GM12878 (cell line): Measurements from ENCODE around the gene SNAPC4. TPM values are rescaled to one million over a fixed set of nuclear protein-coding genes. Genes with fewer than 3 reads are reported as not detected.

Source experiments
- ATAC-seq: fragments of 200-7000 bp; cut with Tn5 transposase; 3 replicates; pipeline ENCODE4 v1.9.1; 2020; ENCODE audit warnings: mild to moderate bottlenecking, moderate library complexity
- BruUV-seq: library from RNA; stranded (reverse); fragments of 400-500 nt; replicated peaks from 2 replicates; lab custom pipeline; 2021; lab: Mats Ljungman, UMichigan
- CTCF ChIA-PET: fragments of 300-600 bp; sonication (Branson Sonifier 250); formaldehyde crosslinking; extraction: SDS; loops from one replicate; lab custom pipeline; 2021; ENCODE audit warnings: inconsistent platforms; lab: Yijun Ruan, JAX
- POLR2A ChIA-PET: fragments of 350-600 bp; formaldehyde crosslinking; extraction: SDS; loops from one replicate; lab custom pipeline; 2021; ENCODE audit warnings: inconsistent platforms; lab: Charles Lee
- RAD21 ChIA-PET: fragments of 300-600 bp; sonication (Branson Sonifier 250); formaldehyde crosslinking; loops from one replicate; lab custom pipeline; 2023; ENCODE audit warnings: antibody characterized with exemption; ENCODE audit not compliant: unreplicated experiment; lab: Charles Lee
- SMC1A ChIA-PET: fragments of 300-600 bp; sonication (Branson Sonifier 250); formaldehyde crosslinking; loops from one replicate; lab custom pipeline; 2023; ENCODE audit not compliant: unreplicated experiment, uncharacterized antibody; lab: Charles Lee
- DNase-seq: peaks from one replicate; pipeline ENCODE4 v3.0.0-alpha.2; 2011; ENCODE audit warnings: low read depth, low spot score
- FAIRE-seq: peaks from 3 replicates; lab custom pipeline; 2011; peaks lifted over from hg19 to GRCh38; lab: Jason Lieb, UNC
- H2AFZ ChIP-seq: 2 replicates; pipeline ENCODE4 v1.6.0; 2011; ENCODE audit warnings: low read depth, low read length, control low read depth; ENCODE audit not compliant: control insufficient read depth
- H3K27ac ChIP-seq: 2 replicates; pipeline ENCODE4 v1.5.1; 2011; ENCODE audit warnings: control low read depth; ENCODE audit not compliant: control insufficient read depth, insufficient read depth
- H3K27me3 ChIP-seq, 2 experiments: replicated peaks in 1 of 2; 2 replicates each; pipeline versions ENCODE4 v1.6.0 to v1.6.1; 2011; ENCODE audit warnings: low read length in 1 of 2; ENCODE audit not compliant: control insufficient read depth in 2 of 2, insufficient read depth in 2 of 2
- H3K36me3 ChIP-seq, 2 experiments: 2 replicates each; pipeline ENCODE4 v1.5.1; 2011; ENCODE audit warnings: low read length in 1 of 2; ENCODE audit not compliant: control insufficient read depth in 2 of 2, insufficient read depth in 2 of 2
- H3K4me1 ChIP-seq: 2 replicates; pipeline ENCODE4 v1.6.1; 2011; ENCODE audit warnings: mild to moderate bottlenecking, low read length, moderate library complexity, mixed read lengths; ENCODE audit not compliant: control insufficient read depth, insufficient read depth
- H3K4me2 ChIP-seq: 2 replicates; pipeline ENCODE4 v1.6.0; 2011; ENCODE audit warnings: control low read depth; ENCODE audit not compliant: control insufficient read depth, insufficient read depth
- H3K4me3 ChIP-seq: fragments of 200-600 bp; sonication (generic); 2 replicates; pipeline ENCODE4 v1.5.1; 2016
- H3K79me2 ChIP-seq: 2 replicates; pipeline ENCODE4 v1.6.0; 2011; ENCODE audit warnings: low read length; ENCODE audit not compliant: control insufficient read depth, insufficient read depth
- H3K9ac ChIP-seq: 2 replicates; pipeline ENCODE4 v1.8.0; 2011; ENCODE audit warnings: low read length, control low read depth, mixed read lengths; ENCODE audit not compliant: control insufficient read depth, insufficient read depth
- H3K9me3 ChIP-seq: replicated peaks from 3 replicates; pipeline ENCODE4 v1.5.1; 2011; ENCODE audit warnings: mild to moderate bottlenecking, low read length; ENCODE audit not compliant: control insufficient read depth, insufficient read depth
- H4K20me1 ChIP-seq: 2 replicates; pipeline ENCODE4 v1.6.0; 2011; ENCODE audit not compliant: control insufficient read depth, insufficient read depth
- ATF2 ChIP-seq: IDR thresholded peaks from 2 replicates; pipeline ENCODE4 v1.6.1; 2012; ENCODE audit warnings: low read length, inconsistent platforms
- ATF7 ChIP-seq: fragments of 450-650 bp; IDR thresholded peaks from 2 replicates; pipeline ENCODE4 v1.6.1; 2016; ENCODE audit warnings: low read depth, mild to moderate bottlenecking
- EZH2 ChIP-seq: IDR thresholded peaks from 2 replicates; pipeline ENCODE4 v1.6.1; 2012; ENCODE audit warnings: low read depth, mild to moderate bottlenecking, control low read depth, inconsistent platforms, low read length, borderline replicate concordance; ENCODE audit not compliant: control insufficient read depth
- GATAD2B ChIP-seq: fragments of 450-650 bp; conservative IDR thresholded peaks from 2 replicates; pipeline ENCODE4 v1.6.1; 2017; ENCODE audit warnings: low read depth, mild to moderate bottlenecking, moderate library complexity
- MTA3 ChIP-seq: IDR thresholded peaks from 2 replicates; pipeline ENCODE4 v1.6.1; 2012; ENCODE audit warnings: low read length, inconsistent platforms, borderline replicate concordance
- NBN ChIP-seq: fragments of 450-650 bp; IDR thresholded peaks from 2 replicates; pipeline ENCODE4 v1.6.1; 2016
- NR2C1 ChIP-seq: fragments of 450-650 bp; IDR thresholded peaks from 2 replicates; pipeline ENCODE4 v1.6.1; 2017; ENCODE audit warnings: antibody characterized with exemption, mild to moderate bottlenecking, moderate library complexity
- POLR2A ChIP-seq: IDR thresholded peaks from 2 replicates; pipeline ENCODE4 v1.6.1; 2011; ENCODE audit warnings: low read depth, mild to moderate bottlenecking, low read length
- SKIL ChIP-seq: fragments of 450-650 bp; IDR thresholded peaks from 2 replicates; pipeline ENCODE4 v1.6.1; 2017; ENCODE audit warnings: mild to moderate bottlenecking, low read depth, inconsistent platforms; ENCODE audit not compliant: poor library complexity, severe bottlenecking
- TARDBP ChIP-seq: IDR thresholded peaks from 2 replicates; pipeline ENCODE4 v1.6.1; 2016; ENCODE audit warnings: borderline replicate concordance
- USF1 ChIP-seq: IDR thresholded peaks from 2 replicates; pipeline ENCODE4 v1.6.1; 2011; ENCODE audit warnings: borderline replicate concordance, low read depth, mild to moderate bottlenecking, moderate library complexity, mixed read lengths, low read length; ENCODE audit not compliant: insufficient read depth; ENCODE audit errors: extremely low read length
- ZNF24 ChIP-seq: fragments of 450-650 bp; IDR thresholded peaks from 2 replicates; pipeline ENCODE4 v1.6.1; 2017; ENCODE audit warnings: antibody characterized with exemption, mild to moderate bottlenecking
- ZZZ3 ChIP-seq: IDR thresholded peaks from 2 replicates; pipeline ENCODE4 v1.6.1; 2011; ENCODE audit warnings: low read depth; ENCODE audit not compliant: control insufficient read depth, insufficient read length
- WGBS: methylation state at CpG from one replicate; pipeline ENCODE4 v1.1.6; 2016; ENCODE audit warnings: low lambda C conversion rate; ENCODE audit not compliant: insufficient replicate concordance, insufficient coverage; ENCODE audit errors: missing lambda C conversion rate; 5-methylcytosine and 5-hydroxymethylcytosine counted together
- in situ Hi-C: fragments of 300-500 bp; cut with MboI; formaldehyde crosslinking; loops from 9 replicates; pipeline ENCODE4 v1.14.3; 2018; ENCODE audit warnings: mixed read lengths
- intact Hi-C: fragments of 100-400 bp; cut with micrococcal nuclease; formaldehyde crosslinking; loops from one replicate; pipeline ENCODE4 v1.14.2; 2022; ENCODE audit not compliant: unreplicated experiment
- polyA plus RNA-seq, 11 experiments: library from polyadenylated mRNA; depleted of rRNA in 4 of 11; unstranded in 6 of 11; stranded (reverse) in 5 of 11; fragments of >200 nt; fragmentation: Nextera tagmentation in 4 of 11; fragmentation: Illumina TruSeq in 1 of 11; extraction: Ambion mirVana in 4 of 11; extraction: Trizol in 1 of 11; gene quantifications; 1 replicate in 1 of 11; 2 replicates in 10 of 11; pipeline versions ENCODE4 v1.2.1 to v1.2.3, GENCODE V29; 2011 to 2016; ENCODE audit warnings: inconsistent platforms in 2 of 11, missing spikeins in 2 of 11, low read depth in 1 of 11
- total RNA-seq, 4 experiments: library from RNA; depleted of rRNA in 3 of 4; stranded (reverse); fragments of >200 nt in 3 of 4; fragmentation: Illumina TruSeq in 1 of 4; extraction: Trizol in 1 of 4; gene quantifications; 2 replicates each; pipeline versions ENCODE4 v1.2.1 to v1.2.3, GENCODE V29; 2013 to 2021

Gene SNAPC4
- total and polyA plus RNA-seq, 10 of the 15 experiments (the other 5 are each of a cell fraction or from before 2014, with no cell fraction given), result 0.42 to 19.8 (median 7.0) TPM

GRCh38 chr9:136383436-136383835, 16.5 kb downstream of the SNAPC4 start:
- H3K27ac ChIP-seq, result no peak overlapping the region
- no peak overlapping the region for H2AFZ ChIP-seq
- H3K4me2 ChIP-seq, result no peak overlapping the region
- H3K27me3 ChIP-seq, result no peaks in the 10 kb centered on the region
- intact Hi-C loops (no loop called here), in situ Hi-C loops (no loop called here)
- H3K9me3 ChIP-seq, result no peaks in the 10 kb centered on the region
- H3K79me2 ChIP-seq, result no peaks in the 10 kb centered on the region
- no peak for TF ChIP-seq MTA3
- no peak for TF ChIP-seq NBN
- TF ChIP-seq ZNF24, result no peak
- TF ChIP-seq NR2C1, result no peak
- TF ChIP-seq EZH2, result no peak
- peaks cover 6 to 38% of the 10 kb centered on the region in 2 experiments; a peak in 3 of 4 replicates for H3K36me3 ChIP-seq
- ChIA-PET CTCF (no interaction called here), POLR2A (no interaction called here), RAD21 (no interaction called here), SMC1A (no interaction called here)
- FAIRE-seq (no peak), ATAC-seq (no peak), DNase-seq (no peak)
- no peak overlapping the region for H3K4me3 ChIP-seq
- 95% methylated on average over 20 of the region's 20 CpGs for WGBS
- H3K4me1 ChIP-seq, result no peaks in the 10 kb centered on the region
- BruUV-seq, result no TSS peak
- H3K9ac ChIP-seq, result no peak overlapping the region
- H4K20me1 ChIP-seq, result no peaks in the 10 kb centered on the region

GRCh38 chr9:136381966-136382513, 17.9 kb downstream of the SNAPC4 start:
- Histone ChIP-seq H3K9ac (no peak overlapping the region), H3K36me3 (peaks cover 3 to 34% of the 10 kb centered on the region in 2 experiments; a peak in 3 of 4 replicates), H4K20me1 (no peaks in the 10 kb centered on the region), H2AFZ (no peak overlapping the region), H3K27me3 (no peaks in the 10 kb centered on the region), H3K4me1 (no peaks in the 10 kb centered on the region), H3K4me2 (no peak overlapping the region), H3K9me3 (no peaks in the 10 kb centered on the region), H3K27ac (no peak overlapping the region), H3K79me2 (no peaks in the 10 kb centered on the region), H3K4me3 (no peak overlapping the region)
- DNase-seq, result no peak
- BruUV-seq, result no TSS peak
- ChIA-PET CTCF (no interaction called here), SMC1A (no interaction called here), RAD21 (no interaction called here), POLR2A (no interaction called here)
- intact Hi-C loops (no loop called here), in situ Hi-C loops (no loop called here)
- WGBS, result 94% methylated on average over 25 of the region's 25 CpGs
- ATAC-seq, result no peak
- no peak for TF ChIP-seq USF1
- TF ChIP-seq POLR2A, result peak; percentile 50
- no peak for TF ChIP-seq ATF2
- no peak for TF ChIP-seq TARDBP
- no peak for TF ChIP-seq GATAD2B
- TF ChIP-seq SKIL, result no peak
- no peak for TF ChIP-seq ZZZ3
- TF ChIP-seq ATF7, result no peak
- FAIRE-seq, result no peak
